A204.1 (cell line): ENCODE measurements around the gene CYP3A5.

ENCODE experiments used
- FAIRE-seq: peaks from 2 replicates; lab custom pipeline; 2012; peaks lifted over from hg19 to GRCh38; lab: Jason Lieb, UNC

CYP3A5 gene

GRCh38 chr7:99615989-99616358 lies 63.8 kb downstream of the CYP3A5 start:
- FAIRE-seq, result no peak

GRCh38 chr7:99614495-99614894 lies 65.3 kb downstream of the CYP3A5 start:
- FAIRE-seq, result no peak

GRCh38 chr7:99607548-99607947 lies 72.2 kb downstream of the CYP3A5 start:
- no peak for FAIRE-seq

- no peak for FAIRE-seq
These were observed 73.3 kb downstream of the CYP3A5 start for GRCh38 chr7:99606531-99606930.

GRCh38 chr7:99605527-99605926 lies 74.3 kb downstream of the CYP3A5 start:
- FAIRE-seq, result no peak

GRCh38 chr7:99601656-99602310 lies 78.0 kb downstream of the CYP3A5 start:
- no peak for FAIRE-seq

GRCh38 chr7:99599836-99600235 lies 80.0 kb downstream of the CYP3A5 start:
- FAIRE-seq, result no peak
